ENCODE results near the gene FAAH.
"Not testable (repeated sequence)": the region's sequence is repeated elsewhere in the genome, so short reads cannot be mapped to it uniquely, and the experiment has no call there.

DNA sequence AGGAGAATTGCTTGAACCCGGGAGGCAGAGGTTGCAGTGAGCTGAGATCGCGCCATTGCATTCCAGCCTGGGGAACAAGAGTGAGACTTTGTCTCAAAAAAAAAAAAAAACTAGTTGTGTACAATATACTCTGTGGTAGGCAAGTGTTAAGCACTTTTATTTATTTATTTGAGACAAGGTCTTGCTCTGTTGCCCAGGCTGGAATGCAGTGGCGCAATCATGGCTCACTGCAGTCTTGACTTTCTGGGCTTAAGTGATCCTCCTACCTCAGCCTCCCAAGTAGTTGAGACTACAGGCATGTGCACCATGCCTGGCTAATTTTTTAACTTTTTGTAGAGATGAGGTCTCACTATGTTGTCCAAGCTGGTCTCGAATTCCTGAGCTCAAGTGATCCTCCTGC, 38.2 kb upstream of the FAAH start:
- TF ChIP-seq, protein P1, sequence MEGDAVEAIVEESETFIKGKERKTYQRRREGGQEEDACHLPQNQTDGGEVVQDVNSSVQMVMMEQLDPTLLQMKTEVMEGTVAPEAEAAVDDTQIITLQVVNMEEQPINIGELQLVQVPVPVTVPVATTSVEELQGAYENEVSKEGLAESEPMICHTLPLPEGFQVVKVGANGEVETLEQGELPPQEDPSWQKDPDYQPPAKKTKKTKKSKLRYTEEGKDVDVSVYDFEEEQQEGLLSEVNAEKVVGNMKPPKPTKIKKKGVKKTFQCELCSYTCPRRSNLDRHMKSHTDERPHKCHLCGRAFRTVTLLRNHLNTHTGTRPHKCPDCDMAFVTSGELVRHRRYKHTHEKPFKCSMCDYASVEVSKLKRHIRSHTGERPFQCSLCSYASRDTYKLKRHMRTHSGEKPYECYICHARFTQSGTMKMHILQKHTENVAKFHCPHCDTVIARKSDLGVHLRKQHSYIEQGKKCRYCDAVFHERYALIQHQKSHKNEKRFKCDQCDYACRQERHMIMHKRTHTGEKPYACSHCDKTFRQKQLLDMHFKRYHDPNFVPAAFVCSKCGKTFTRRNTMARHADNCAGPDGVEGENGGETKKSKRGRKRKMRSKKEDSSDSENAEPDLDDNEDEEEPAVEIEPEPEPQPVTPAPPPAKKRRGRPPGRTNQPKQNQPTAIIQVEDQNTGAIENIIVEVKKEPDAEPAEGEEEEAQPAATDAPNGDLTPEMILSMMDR (conservative IDR thresholded peaks at IDR 0.05; ENCODE audit: low read depth, low read length) = not testable (repeated sequence)
- TF ChIP-seq EZH2 (IDR thresholded peaks at IDR 0.05; ENCODE audit: low read length, unreplicated experiment) = not testable (repeated sequence)
